Vein endothelial cell (primary cell): ENCODE measurements around the gene FKBP8. TPM values are rescaled to one million over a fixed set of nuclear protein-coding genes. Genes with fewer than 3 reads are reported as not detected.

Source experiments
- total RNA-seq: library from RNA; depleted of rRNA; stranded (reverse); fragments of >200 nt; gene quantifications from 2 replicates; pipeline ENCODE4 v1.2.3, GENCODE V29; 2012

The FKBP8 gene
- total RNA-seq, result 150 and 249 TPM in 2 replicates

GRCh38 chr19:18542941-18543813 lies at the start of gene FKBP8:
Gene FKBP8, minus strand, starts transcription at chr19:18543573. Its CDS starts 1,603 bp downstream, at chr19:18541970.

GRCh38 chr19:18588611-18589379 lies 45.4 kb upstream of the FKBP8 start, which contains the start of gene REX1BD:
Gene REX1BD, plus strand, starts transcription at chr19:18588798. Its CDS starts 4 bp downstream, at chr19:18588802.

GRCh38 chr19:18571564-18572344 lies 28.4 kb upstream of the FKBP8 start, which contains the start of gene UBA52:
Gene UBA52, plus strand, starts transcription at chr19:18571857. Its CDS starts 1,444 bp downstream, at chr19:18573301.

GRCh38 chr19:18557411-18558201 lies 14.2 kb upstream of the FKBP8 start, which contains the start of gene KXD1:
Gene KXD1, plus strand, starts transcription at chr19:18557870. Its CDS starts 4,187 bp downstream, at chr19:18562057.

GRCh38 chr19:18521692-18522123 lies 21.7 kb downstream of the FKBP8 start, which contains the start of gene ELL:
Gene ELL, minus strand, starts transcription at chr19:18522070. Its CDS starts 15 bp downstream, at chr19:18522055.

Other genes starting within 250 kb of the FKBP8 start
- 120 and 135 TPM in 2 replicates for gene LSM4, start 220.5 kb downstream of the FKBP8 start, total RNA-seq
- 19.3 and 21.9 TPM in 2 replicates for gene PGPEP1, start 203.0 kb downstream of the FKBP8 start, total RNA-seq
- 87.0 and 159 TPM in 2 replicates for gene GDF15, start 157.4 kb downstream of the FKBP8 start, total RNA-seq
- not detected in 2 replicates for gene LRRC25, start 146.0 kb downstream of the FKBP8 start, total RNA-seq
- gene SSBP4, start 124.2 kb downstream of the FKBP8 start, total RNA-seq, result 93.7 and 138 TPM in 2 replicates
- 26.7 and 47.4 TPM in 2 replicates for gene ISYNA1, start 105.4 kb downstream of the FKBP8 start, total RNA-seq
- 18.0 and 19.9 TPM in 2 replicates for gene ELL, start 21.5 kb downstream of the FKBP8 start, total RNA-seq
- 123 and 137 TPM in 2 replicates for gene KXD1, start 14.3 kb upstream of the FKBP8 start, total RNA-seq
- 813 and 914 TPM in 2 replicates for gene UBA52, start 28.3 kb upstream of the FKBP8 start, total RNA-seq
- 53.1 and 59.8 TPM in 2 replicates for gene REX1BD, start 45.2 kb upstream of the FKBP8 start, total RNA-seq
- gene CRLF1, start 63.2 kb upstream of the FKBP8 start, total RNA-seq, result 0.48 and 0.98 TPM in 2 replicates
- under 0.01 and 0.10 TPM in 2 replicates for gene TMEM59L, start 69.3 kb upstream of the FKBP8 start, total RNA-seq
- 3.2 and 5.2 TPM in 2 replicates for gene KLHL26, start 93.5 kb upstream of the FKBP8 start, total RNA-seq
- 2.1 and 3.6 TPM in 2 replicates for gene CRTC1, start 140.1 kb upstream of the FKBP8 start, total RNA-seq
- not detected in 2 replicates for gene COMP, start 247.7 kb upstream of the FKBP8 start, total RNA-seq